ENCODE results near the gene BRMS1.

DNA sequence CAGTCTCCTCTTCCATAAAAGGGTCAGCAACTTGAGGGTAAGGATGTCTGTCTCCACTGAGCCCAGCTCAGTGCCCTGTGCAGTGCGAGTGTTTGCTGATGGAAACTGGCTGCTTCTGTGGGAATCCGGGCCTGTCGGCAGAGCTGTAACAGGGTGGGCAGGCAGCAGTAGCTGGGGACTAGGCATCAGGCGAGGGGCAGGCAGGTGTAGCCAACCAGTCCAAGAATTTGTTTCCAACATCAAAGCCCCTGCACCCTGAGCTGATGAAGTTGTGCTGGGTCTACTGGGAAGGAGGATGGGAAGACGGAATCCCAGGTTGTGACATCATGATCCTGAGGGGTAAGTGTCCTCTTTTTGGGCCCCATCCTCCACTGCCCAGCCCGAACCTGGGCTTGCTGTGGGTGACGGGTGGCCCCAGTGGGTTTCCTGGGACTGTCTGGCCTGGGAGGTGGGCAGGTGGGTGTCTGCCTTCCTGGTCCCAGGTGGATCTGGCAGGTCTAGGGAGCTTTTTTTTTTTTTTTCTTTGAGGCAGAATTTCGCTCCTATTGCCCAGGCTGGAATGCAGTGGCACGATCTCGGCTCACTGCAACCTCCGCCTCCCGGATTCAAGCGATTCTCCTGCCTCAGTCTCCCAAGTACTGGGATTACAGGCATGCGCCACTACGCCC lies 15.6 kb upstream of the BRMS1 start:
- TF ChIP-seq, protein P1, sequence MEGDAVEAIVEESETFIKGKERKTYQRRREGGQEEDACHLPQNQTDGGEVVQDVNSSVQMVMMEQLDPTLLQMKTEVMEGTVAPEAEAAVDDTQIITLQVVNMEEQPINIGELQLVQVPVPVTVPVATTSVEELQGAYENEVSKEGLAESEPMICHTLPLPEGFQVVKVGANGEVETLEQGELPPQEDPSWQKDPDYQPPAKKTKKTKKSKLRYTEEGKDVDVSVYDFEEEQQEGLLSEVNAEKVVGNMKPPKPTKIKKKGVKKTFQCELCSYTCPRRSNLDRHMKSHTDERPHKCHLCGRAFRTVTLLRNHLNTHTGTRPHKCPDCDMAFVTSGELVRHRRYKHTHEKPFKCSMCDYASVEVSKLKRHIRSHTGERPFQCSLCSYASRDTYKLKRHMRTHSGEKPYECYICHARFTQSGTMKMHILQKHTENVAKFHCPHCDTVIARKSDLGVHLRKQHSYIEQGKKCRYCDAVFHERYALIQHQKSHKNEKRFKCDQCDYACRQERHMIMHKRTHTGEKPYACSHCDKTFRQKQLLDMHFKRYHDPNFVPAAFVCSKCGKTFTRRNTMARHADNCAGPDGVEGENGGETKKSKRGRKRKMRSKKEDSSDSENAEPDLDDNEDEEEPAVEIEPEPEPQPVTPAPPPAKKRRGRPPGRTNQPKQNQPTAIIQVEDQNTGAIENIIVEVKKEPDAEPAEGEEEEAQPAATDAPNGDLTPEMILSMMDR (IDR thresholded peaks at IDR 0.05; ENCODE audit: poor library complexity), result no peak
- no peak for TF ChIP-seq EZH2phosphoT487 (IDR thresholded peaks at IDR 0.05; ENCODE audit: low read depth, severe bottlenecking, unreplicated experiment)
